ENCODE data around the gene ITPR3. TPM values are rescaled to one million over a fixed set of nuclear protein-coding genes. Genes with fewer than 3 reads are reported as not detected.

Gene ITPR3
- total RNA-seq, 1 donor from 2014 or later: 0.34 TPM

DNA sequence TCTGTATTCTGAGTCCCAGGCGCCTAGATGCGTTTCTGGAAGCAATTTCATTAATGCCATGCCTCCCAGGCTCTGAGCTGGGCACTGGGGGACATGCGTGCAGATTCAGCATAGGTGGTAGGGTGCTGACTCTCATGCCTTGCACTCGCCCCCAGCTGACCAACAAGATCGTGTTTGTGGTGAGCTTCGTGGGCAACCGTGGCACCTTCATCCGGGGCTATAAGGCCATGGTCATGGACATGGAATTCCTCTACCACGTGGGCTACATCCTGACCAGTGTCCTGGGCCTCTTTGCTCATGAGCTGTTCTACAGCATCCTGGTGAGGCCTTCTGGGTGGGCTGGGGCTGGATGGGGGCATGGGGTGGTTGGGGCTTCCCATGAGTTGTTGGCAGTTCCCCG, 68.8 kb downstream of the ITPR3 start:
- peaks cover 14% of the 10 kb centered on the region for H3K27me3 Mint-ChIP-seq (ENCODE audit: unreplicated experiment)
- no peaks in the 10 kb centered on the region for H3K36me3 Mint-ChIP-seq (ENCODE audit: unreplicated experiment)
- peaks cover 15% of the 10 kb centered on the region for H3K9me3 Mint-ChIP-seq (ENCODE audit: unreplicated experiment)

DNA sequence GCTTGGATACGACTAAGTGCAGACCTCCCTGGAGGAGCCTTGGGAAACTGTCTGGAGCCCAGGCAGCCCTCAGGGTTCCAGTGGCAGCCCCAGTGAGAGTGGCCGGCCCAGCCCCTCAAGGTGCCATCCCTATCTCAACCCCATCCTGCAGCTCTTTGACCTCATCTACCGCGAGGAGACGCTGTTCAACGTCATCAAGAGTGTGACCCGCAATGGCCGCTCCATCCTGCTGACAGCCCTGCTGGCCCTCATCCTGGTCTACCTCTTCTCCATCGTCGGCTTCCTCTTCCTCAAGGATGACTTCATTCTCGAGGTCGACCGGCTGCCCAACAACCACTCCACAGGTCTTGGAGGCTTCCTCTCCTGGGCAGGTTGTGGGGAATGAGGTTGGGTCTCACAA, 69.6 kb downstream of the ITPR3 start:
- Mint-ChIP-seq H3K9me3 (ENCODE audit: unreplicated experiment) (peaks cover 15% of the 10 kb centered on the region), H3K36me3 (ENCODE audit: unreplicated experiment) (no peaks in the 10 kb centered on the region), H3K4me1 (ENCODE audit: low read depth, unreplicated experiment) (peaks cover 47% of the 10 kb centered on the region), H3K4me3 (ENCODE audit: unreplicated experiment) (no peak overlapping the region), H3K27me3 (ENCODE audit: unreplicated experiment) (peaks cover 14% of the 10 kb centered on the region), H3K27ac (ENCODE audit: unreplicated experiment) (no peak overlapping the region)
- TF ChIP-seq CTCF (IDR thresholded peaks at IDR 0.05; ENCODE audit: partially characterized antibody, unreplicated experiment): no peak
- DNase-seq: no peak

More for the DNA sequence above, 68.8 kb downstream of the ITPR3 start:
- H3K4me1 Mint-ChIP-seq (ENCODE audit: low read depth, unreplicated experiment): peaks cover 47% of the 10 kb centered on the region
- TF ChIP-seq CTCF (IDR thresholded peaks at IDR 0.05; ENCODE audit: partially characterized antibody, unreplicated experiment): no peak
- no peak overlapping the region for H3K4me3 Mint-ChIP-seq (ENCODE audit: unreplicated experiment)
- no peak overlapping the region for H3K27ac Mint-ChIP-seq (ENCODE audit: unreplicated experiment)
- DNase-seq: no peak

- no peak for TF ChIP-seq CTCF (IDR thresholded peaks at IDR 0.05; ENCODE audit: partially characterized antibody, unreplicated experiment)
- peak overlapping the region; percentile 20 for H3K4me3 Mint-ChIP-seq (ENCODE audit: unreplicated experiment)
- H3K4me1 Mint-ChIP-seq (ENCODE audit: low read depth, unreplicated experiment): peaks cover 51% of the 10 kb centered on the region
- H3K27ac Mint-ChIP-seq (ENCODE audit: unreplicated experiment): no peak overlapping the region
- H3K9me3 Mint-ChIP-seq (ENCODE audit: unreplicated experiment): peaks cover 15% of the 10 kb centered on the region
- peaks cover 14% of the 10 kb centered on the region for H3K27me3 Mint-ChIP-seq (ENCODE audit: unreplicated experiment)
- DNase-seq: peak; percentile 70
- no peaks in the 10 kb centered on the region for H3K36me3 Mint-ChIP-seq (ENCODE audit: unreplicated experiment)
These were observed 70.4 kb downstream of the ITPR3 start for GRCh38 chr6:33691456-33692077.

DNA sequence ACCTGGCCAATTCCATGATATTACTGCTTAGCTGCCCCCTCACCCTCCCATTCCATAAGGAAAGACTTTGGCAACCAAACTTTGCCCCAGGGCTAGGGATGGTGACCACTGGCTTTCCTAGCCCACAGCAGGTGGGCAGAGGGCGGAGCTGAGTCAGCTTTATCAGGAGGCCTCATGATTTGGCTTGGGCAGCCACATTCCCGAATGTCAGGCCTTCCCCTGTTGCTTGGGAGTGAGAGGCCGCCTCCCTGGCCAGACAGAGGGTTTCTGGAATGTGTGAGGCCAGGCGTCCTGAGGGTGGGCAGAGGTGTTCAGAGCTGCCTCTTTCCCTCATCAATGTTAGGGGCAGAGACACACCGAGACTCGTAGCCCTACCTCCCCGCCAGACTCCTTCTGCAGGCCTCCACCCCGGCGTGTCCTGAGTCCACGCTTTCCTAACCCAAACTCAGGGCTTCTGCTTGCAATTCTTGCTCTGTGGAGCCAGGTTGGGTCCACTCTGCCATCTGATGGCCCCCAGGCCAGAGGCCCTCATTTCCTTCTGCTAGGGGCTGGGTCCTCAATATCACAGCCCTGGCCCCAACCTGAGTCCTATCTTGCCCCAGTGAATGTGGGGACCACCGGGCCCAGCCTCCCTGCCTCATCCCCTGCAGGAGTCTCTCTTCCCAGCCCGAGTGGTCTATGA, 71.1 kb downstream of the ITPR3 start:
- no peak for TF ChIP-seq CTCF (IDR thresholded peaks at IDR 0.05; ENCODE audit: partially characterized antibody, unreplicated experiment)
- H3K27ac Mint-ChIP-seq (ENCODE audit: unreplicated experiment): peak overlapping the region; percentile 72
- no peaks in the 10 kb centered on the region for H3K36me3 Mint-ChIP-seq (ENCODE audit: unreplicated experiment)
- DNase-seq: no peak
- H3K27me3 Mint-ChIP-seq (ENCODE audit: unreplicated experiment): peaks cover 14% of the 10 kb centered on the region
- peaks cover 15% of the 10 kb centered on the region for H3K9me3 Mint-ChIP-seq (ENCODE audit: unreplicated experiment)
- peaks cover 54% of the 10 kb centered on the region for H3K4me1 Mint-ChIP-seq (ENCODE audit: low read depth, unreplicated experiment)
- peak overlapping the region; percentile 52 for H3K4me3 Mint-ChIP-seq (ENCODE audit: unreplicated experiment)

DNA sequence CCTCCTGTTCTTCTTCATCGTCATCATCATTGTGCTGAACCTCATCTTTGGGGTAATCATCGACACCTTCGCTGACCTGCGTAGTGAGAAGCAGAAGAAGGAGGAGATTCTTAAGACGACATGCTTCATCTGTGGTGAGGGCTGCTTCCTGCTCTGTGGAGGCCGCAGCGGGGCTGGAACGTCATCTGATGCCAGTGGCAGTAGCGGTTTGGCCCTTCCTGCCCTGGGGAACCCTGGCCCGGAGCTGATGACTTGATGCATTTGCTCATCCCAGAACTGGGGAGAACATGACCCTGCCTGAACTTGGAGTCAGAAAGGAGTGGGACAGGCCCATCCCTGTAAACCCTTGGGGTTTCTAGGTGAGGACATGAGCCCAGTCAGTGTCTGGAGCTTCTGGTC, 71.6 kb downstream of the ITPR3 start:
- H3K27me3 Mint-ChIP-seq (ENCODE audit: unreplicated experiment): peaks cover 16% of the 10 kb centered on the region
- DNase-seq: no peak
- H3K27ac Mint-ChIP-seq (ENCODE audit: unreplicated experiment): peak overlapping the region; percentile 72
- peaks cover 59% of the 10 kb centered on the region for H3K4me1 Mint-ChIP-seq (ENCODE audit: low read depth, unreplicated experiment)
- H3K4me3 Mint-ChIP-seq (ENCODE audit: unreplicated experiment): peak overlapping the region; percentile 52
- H3K36me3 Mint-ChIP-seq (ENCODE audit: unreplicated experiment): no peaks in the 10 kb centered on the region
- H3K9me3 Mint-ChIP-seq (ENCODE audit: unreplicated experiment): peaks cover 15% of the 10 kb centered on the region
- TF ChIP-seq CTCF (IDR thresholded peaks at IDR 0.05; ENCODE audit: partially characterized antibody, unreplicated experiment): no peak

Measured in glutamatergic neuron (in vitro differentiated cells).